TTC549 (cell line): Measurements from ENCODE around the gene DNTTIP2.
"Not testable (repeated sequence)": the region's sequence is repeated elsewhere in the genome, so short reads cannot be mapped to it uniquely, and the experiment has no call there.

ENCODE experiments used
- FAIRE-seq: peaks from 2 replicates; lab custom pipeline; 2012; peaks lifted over from hg19 to GRCh38; lab: Jason Lieb, UNC

DNTTIP2 gene

DNA sequence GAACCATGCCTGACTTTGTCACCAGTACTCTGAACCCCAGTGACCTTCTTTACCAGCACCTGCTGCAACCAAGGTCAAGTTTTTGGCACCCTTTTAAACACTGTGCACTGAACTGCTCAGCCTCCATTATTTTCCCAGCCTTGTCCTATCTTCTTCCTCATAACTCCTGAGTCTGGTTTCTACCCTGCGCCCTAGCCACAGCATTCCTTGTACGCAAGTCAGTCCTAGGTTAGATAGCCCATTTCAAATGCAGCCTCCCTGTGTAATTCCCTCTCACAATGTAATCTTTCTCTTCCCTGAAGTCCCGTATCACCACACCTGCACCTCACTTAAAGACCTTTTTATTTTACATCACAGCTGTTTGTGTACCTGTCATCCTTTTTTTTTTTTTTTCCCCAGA lies 37.2 kb downstream of the DNTTIP2 start:
- FAIRE-seq: no peak

DNA sequence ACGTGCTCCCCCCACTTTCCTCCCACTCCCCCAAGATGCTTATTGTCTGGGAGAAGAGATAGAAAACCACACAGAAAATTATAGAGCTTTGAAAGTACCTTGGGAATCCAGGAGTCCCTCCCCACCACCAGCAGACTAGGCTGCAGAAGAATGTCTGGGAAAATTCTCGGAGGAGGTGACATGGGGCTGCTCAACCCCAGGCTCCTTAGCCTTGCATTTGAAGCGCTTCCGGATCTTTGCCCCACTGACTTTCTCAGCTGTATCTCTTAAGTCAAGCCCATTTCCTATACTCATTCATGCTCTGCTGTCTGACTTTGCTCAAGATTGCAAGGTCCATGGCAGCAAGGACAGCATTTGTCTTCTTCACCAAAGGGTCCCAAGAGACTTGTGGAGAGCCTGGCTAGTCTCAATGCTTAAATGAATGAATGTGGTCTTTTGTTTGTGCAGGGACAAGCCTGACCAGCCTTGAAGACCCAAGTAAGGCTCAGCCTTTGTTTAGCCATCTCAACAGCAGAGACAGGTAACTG lies 38.0 kb downstream of the DNTTIP2 start:
- no peak for FAIRE-seq

DNA sequence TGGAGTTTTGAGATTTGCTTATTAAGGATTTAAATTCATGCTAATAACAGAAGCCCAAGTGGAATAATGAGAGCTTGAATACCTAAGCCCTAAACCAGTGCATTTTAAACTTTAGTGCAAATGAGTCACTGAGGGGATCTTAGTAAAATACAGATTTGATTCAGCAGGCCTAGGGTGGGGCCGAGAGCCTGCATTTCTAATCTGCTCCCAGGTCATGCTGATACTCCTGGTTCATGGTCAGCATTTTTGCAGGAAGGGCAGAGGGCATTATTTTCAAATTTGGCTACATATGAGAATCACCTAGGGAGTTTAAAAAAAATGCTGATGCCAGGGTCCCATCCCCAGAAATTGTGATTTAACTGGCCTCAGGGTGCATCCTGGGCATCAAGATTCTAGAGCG lies 39.3 kb downstream of the DNTTIP2 start:
- no peak for FAIRE-seq

DNA sequence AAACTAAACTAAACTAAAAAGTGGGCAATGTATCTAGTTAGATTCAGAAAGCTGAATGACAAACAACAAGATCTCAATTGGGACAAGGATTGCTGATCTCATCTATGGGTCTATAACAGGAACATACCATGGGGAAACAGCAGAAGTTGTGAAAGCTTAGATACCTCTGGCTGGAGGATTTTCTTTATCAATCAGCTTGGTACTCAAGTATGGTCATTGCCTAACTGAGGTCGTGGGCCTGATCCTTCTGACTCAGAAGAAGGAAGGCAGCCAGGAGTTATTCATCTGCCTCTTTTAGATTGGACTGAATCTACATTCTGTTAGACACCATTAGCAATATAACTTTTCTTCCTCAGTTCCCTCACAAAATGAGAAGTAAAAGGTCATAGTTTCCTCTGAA lies 39.7 kb downstream of the DNTTIP2 start:
- no peak for FAIRE-seq

DNA sequence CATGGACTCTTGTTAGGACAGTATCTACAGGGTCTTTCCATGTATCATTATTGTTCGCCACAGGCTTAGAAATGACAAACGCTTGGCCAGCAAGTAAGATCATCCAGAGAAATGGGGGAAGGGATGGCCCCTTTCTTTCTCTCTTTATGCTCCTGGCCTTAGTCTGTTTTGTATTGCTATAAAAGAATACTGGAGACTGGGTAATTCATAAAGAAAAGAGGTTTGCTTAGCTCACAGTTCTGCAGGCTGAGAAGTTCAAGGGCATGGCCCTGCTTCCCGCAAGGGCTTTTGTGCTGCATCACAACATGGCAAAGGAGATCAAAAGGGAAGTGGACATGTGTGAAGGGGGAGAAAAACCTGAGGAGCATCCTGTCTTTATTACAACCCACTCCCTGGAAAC lies 41.0 kb downstream of the DNTTIP2 start:
- no peak for FAIRE-seq

DNA sequence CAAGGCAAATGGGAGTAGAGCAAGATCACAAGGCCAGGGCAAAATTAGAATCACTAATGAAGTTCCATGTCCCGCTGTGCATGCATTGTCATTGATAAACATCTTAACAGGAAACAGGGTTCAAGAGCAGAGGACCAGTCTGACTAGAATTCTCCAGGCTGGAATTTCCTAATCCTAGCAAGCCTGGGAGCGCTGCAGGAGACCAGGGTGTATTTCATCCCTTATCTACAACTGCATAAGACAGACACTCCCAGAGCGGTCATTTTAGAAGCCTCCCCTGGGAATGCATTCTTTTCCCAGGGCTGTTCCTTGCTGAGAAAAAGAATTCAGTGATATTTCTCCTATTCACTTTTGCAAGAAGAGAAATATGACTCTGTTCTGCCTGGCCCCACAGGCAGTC lies 45.7 kb downstream of the DNTTIP2 start:
- FAIRE-seq: not testable (repeated sequence)

DNA sequence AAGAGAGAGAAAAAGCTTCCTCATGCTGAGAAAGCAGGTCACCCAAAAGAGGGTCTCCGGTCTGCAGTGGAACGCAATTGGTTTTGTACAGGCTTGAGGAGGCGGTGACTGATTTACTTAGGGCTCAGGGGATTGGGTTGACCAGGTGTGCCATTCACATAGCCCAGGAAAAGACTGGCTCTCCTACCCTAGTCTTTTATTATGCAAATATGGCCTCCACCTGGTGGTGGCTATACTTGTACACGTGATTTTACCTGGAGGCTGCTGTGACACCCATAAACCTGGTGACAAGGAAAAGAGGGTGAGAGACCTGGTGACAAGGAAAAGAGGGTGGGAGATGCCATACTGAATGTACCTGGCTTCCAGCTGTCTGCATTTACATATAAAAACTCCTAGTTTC lies 49.9 kb downstream of the DNTTIP2 start:
- no peak for FAIRE-seq

DNA sequence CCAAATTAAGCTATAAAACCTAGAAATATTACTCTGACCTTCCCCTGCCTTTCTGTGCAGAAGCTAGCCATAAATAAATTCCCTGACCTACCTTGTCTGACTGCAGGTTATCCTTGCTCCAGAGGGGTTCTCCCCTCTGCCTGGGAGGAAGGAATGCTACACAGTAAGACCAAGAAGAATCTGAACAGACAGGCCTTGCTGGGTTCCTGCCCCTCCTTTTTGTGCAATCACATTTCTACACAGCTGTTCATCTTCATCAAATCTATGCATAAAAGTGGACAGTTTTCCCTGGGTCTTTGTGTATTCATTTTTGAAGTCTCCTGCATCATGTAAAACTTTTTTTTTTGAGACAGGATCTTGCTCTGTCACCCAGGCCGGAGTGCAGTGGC lies 50.6 kb downstream of the DNTTIP2 start:
- FAIRE-seq: no peak

DNA sequence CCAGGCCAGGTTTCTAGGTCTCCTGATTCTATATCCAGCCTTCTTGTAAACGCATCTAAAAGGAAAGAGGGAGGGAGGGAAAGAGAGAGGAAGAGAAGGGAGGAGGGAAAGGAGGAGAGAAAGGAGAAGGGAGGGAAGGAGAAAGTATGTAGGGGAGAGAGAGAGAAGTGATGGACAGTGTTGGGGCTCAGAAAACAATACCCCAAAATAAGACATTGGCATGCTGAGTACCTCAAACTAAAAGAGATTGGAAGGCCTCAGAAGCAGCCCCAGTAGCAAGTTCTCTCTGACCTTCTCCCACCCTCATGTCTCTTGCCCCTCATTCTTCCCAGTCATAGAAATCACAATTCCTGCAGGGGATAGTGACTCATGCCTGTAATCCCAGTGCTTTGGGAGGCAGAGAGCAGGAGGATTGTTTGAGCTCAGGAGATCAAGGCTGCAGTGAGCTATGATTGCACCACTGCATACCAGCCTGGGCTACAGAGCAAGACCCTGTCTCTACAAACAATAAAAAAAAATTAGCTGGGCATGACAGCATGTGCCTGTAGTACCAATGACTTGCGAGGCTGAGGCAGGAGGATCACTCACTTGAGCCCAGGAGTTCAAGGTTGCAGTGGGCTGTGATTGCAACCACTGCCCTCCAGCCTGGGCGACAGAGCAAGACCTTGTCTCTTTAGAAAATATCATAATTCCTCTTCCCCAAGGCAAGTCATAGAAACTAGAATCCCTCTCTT lies 51.2 kb downstream of the DNTTIP2 start:
- FAIRE-seq: no peak

DNA sequence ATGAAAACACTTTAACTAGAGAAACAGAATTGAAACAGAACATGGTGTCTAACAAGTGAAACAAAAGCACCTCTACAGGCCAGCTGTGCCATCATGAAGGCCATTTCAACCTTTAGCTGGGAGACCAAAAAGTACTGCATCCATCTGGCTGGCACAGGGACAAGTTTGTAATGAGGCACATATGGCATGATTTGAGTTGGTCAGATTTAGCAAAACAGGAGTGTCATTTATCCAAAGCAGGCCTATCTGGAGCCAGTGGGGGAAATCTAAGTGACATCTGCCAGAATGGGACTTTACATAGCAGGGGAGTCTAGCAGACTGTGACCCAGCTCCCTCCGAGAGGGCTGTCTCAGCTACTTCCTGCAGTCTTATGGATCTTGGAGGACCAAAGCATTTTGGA lies 51.9 kb downstream of the DNTTIP2 start:
- FAIRE-seq: no peak

DNA sequence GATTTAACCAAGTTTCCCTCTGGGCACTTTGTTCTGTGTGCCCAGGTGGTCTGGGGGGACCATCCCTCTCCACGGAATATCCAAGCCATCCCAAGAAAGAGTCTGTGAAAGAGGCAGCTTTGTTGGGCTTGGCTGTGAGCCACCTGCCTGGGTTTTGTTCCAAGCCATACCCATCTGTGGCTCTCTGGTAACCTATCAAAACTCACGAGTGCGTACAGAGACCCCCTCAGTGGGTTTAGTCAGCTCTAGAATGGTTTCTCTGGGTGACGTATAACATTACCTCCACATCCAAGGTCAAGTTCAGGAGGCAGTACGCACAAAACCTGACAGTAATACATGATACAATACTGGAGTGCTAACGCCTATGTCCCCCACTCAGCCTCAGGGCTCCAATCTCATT lies 54.2 kb downstream of the DNTTIP2 start:
- no peak for FAIRE-seq

DNA sequence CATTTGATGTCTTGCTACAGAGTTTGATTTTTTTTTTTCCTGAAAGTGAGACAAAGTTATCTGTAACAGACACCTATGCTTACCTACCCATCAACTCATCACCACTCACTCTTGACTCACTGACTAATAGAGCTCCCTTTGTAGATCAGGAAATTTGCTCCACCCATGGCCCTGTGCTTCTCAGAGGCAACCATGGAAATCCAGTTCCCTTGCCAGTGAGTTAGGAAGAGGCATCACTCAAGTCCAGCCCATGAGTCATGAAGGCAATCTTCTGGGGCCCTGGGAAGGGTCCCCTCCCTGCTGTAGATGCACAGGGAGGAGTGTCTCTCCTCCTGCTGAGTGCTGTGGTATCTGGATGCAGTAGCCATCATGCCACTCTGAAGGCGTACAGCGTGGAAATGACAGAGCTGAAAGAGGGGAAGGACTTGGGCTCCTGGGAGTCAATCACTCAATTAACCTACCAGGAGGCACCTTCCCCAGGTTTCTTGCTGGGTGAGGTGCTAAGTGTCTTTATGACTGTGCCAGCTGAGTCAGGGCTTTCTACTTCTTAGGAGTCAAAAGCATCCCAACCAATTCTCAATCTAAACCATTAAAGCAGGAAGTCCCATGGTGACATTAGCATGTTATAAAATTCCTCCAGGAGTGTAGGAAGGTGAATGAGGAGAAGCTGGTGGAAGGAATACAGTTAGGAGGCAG lies 56.1 kb downstream of the DNTTIP2 start:
- FAIRE-seq: no peak

DNA sequence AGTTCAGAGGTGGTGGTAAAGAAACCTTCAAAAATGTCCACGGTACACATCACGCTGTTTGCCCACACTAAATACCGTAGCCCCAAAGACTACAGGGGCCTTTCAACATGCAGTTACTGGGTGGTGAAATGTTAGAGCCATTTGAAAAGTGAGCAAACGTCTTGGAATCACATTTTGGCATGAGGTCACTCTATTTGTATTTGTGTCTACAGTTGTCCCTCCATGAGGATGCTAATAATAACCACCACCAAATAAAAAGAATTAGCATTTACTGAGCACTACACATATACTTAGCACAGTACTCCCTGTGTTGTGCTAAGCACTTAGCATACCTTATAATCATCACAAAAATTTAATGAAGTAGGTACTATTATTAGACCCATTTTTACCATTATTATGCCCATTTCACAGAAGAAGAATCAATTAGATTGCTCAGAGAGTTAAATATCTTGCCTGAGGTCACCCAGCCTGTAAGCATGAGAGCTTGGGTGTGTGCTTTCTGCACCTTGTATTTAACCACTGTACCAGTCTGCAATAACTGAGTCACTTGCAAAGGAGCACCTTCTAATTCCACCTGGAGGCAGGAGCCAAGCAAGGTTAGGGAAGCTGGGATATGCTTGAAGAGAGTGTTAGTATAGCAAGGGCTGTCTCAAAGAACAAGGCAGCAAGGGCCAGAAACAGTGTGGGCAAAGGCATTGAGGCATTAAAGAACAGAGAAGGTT lies 57.4 kb downstream of the DNTTIP2 start:
- no peak for FAIRE-seq

DNA sequence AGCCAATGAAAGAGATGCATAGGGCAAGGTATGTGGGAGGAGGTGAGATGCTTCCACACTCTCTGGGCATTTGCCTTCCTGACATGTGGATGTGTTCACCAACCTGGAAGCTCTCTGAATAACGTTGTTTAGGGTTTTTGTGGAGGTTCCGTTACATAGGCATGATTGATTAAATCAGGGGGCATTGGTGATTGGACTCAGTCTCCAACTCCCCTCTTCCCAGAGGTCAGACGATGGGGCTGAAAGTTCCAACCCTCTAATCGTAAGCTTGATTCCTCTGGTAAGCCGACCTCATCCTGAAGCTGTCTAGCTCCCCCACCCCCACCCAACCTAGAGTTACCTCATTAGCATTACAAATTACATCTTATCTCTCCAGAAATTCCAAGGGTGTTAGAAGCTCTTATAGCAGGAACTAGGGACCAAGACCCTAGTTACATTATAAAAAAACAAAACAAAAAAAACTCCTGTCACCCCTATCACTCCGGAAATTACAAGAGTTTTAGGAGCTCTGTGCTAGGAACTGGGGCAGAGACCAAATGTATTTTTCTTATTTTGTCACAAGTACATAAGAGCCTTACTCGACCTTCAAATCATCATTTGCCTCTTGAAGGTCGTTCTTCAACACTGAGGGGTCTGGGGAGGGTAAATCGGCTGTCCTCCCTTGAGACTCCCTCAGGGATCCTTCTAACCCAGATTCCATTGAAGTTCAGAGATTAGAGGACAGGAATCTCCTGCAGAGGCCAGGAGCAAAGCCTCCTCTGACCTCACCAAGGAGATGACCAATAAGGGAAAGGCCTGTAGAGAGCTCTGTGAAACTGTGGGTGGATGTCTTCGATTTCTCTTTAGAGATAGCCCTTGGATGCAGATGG lies 58.2 kb downstream of the DNTTIP2 start:
- no peak for FAIRE-seq

DNA sequence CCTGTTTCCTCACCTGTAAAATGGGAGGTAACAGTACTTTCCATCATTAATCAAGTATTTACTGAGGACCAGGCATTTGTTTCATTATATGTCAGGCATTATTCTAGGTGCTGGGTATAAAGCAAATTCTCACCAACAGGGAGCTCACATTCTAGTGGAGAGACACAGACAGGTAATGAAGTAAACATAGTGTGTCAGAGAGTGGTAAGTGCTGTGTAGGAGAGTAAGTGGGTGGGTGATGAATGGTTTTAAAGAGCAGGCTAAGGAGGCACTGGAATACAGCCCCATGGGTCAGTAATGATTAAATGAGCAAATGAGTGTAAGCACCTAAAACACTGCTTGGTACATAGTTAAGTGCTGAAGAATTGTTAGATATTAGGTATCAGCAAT lies 60.4 kb downstream of the DNTTIP2 start:
- FAIRE-seq: no peak

DNA sequence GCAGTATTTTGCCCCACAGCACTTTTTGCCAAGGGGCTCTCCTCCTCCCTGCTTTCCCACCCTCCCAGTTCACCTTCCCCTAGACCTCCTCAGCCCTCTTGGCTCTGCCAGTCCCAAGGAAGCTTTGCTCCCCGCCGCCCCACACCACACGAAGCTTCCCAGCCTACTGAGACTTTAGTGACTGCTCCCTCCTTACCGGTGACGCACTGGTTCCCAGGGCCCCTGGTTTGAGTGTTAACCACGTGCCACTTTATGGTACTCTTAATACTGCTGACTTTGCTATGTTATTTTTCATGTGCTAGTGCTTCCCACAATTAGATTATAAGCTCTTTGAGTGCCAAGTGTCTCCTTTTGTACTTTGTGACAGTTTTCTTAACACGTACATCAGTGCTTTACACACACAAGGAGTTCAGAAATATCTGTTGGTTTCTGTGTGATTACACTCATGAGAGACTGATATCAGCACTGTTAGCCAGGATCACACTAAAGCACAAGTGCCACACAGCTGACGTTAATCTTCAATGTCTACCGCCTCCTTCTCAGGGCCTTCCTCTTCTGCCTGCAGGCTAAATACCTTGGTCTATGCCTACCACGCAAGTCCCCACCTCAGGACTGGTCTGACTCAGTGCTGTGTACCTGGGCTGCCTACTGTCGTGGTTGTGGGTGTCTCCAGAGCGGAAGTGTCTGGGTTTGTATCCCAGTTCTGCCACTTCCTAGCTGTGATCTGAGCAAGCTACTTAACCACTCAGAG lies 61.0 kb downstream of the DNTTIP2 start:
- FAIRE-seq: no peak

DNA sequence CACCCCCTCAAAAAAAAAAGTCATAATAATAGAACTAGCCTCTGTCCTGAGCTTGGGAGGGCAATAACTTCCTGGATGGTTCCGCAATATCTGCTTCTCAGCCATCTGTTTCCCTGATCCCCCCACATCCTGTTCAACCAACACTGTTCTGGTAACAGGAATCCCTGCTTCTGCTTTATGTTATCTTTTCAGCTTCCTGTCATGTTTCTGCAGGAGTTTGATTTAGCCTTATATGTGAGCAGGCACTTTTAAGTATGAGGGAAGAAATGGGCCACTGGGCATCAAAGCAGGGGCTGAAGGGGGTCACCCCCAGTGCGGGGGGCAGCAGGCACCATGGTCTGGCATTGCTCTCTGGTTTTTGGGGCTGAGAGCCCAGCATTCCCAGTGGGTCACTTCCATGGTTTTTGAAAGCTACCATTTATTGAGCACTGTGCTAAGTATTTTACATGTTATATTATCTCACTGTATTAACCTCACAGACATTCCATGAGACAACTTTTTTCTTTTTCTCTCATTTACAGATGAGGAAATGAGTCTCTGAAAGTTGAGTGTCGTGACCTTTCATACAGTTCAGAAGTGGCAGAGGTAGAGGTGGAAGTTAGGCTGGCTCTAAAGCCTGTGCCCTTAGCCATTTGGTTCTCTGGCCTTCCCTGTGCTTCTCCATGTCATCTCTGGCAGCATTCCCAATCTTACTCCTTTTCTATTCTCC lies 61.9 kb downstream of the DNTTIP2 start:
- no peak for FAIRE-seq
